ENCODE results near the gene ADNP2.

The ADNP2 gene

DNA sequence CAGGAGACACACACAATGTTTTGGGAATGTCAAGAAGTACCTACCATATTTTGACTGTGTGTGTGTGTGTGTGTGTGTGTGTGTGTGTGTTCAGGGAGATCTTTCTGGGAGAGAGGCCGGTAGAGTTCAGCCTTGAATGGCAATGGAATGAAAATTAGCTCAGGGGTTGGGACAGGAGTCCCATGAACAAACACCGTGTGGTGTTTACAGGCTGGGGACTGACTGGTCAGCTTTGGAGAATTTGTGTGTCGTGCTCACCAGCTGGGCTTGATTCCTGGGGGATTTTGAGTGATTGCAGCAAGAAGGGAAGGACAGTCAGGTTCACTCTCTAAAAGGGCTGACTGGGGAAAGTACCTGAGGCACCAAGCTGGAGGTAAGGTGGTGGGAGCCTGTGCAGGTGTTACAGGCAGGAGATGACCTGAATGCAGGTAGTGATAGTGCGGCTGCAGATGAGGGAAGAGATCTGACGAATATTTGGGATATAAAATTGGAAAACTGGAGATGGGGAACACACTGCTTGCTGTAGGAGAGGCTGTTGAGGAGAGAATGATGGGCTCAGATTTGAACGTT lies 2.5 kb upstream of the ADNP2 start:
- no peak for DNase-seq

DNA sequence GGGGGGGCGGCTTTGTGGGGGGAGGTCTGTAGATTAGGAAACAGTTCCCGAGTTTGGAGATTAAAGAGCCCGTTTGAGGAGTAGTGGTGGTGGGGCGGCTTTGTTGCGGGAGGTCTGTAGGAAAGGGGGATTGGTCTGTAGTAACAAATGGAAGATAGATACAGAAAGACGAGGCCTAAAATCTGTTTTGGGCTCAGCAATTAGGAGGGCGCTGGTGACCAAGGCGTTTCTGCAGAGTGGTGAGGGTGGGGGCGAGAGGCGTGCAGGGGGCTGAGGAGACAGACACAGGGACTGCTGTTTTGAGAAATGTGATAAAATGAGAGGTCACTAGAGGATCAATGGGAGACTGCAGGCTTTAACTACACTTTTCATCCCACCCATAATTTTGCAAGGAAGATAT lies 1.6 kb upstream of the ADNP2 start:
- no peak for DNase-seq

DNA sequence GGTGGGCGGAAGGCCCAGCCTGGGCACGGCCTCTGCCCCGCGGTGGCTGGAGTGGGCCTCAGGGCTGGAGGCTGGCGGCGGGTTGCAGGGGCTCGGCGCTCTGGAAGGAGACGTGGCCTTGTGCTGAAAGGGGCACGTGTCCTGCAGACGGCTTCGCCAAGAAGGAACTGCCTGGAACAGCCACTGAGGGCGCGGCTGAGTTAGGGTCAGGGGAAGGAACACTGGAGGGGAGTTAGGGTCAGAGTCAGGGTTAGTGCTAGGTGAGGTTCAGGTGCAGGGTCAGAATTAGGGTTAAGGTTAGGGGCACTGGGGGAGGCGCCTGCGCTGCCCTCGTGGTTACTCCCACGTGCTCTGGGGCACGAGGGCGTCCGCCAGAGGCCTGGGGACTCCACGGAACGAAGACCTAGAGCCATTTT lies 933 bp upstream of the ADNP2 start:
- DNase-seq: no peak

DNA sequence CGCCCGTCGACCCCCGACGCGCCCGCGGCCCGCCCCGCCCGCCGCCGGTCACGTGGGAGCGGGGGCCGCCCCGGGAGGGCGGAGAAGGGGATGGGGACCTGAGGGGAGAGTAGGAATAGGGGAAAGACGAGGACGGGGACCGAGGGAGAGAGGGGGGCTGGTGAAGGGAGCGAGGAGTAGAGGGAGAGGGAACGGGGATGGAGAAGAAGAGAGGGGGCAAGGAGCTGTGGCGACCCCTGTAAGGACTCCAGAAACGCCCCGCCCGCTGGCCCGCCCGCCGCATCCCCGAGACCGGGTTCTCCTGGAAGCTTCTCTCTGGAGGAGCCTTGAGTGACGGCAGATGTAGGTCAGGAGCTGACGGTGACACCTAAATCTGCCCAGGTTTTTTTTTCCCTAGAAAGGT lies 615 bp downstream of the ADNP2 start:
- no peak for DNase-seq

DNA sequence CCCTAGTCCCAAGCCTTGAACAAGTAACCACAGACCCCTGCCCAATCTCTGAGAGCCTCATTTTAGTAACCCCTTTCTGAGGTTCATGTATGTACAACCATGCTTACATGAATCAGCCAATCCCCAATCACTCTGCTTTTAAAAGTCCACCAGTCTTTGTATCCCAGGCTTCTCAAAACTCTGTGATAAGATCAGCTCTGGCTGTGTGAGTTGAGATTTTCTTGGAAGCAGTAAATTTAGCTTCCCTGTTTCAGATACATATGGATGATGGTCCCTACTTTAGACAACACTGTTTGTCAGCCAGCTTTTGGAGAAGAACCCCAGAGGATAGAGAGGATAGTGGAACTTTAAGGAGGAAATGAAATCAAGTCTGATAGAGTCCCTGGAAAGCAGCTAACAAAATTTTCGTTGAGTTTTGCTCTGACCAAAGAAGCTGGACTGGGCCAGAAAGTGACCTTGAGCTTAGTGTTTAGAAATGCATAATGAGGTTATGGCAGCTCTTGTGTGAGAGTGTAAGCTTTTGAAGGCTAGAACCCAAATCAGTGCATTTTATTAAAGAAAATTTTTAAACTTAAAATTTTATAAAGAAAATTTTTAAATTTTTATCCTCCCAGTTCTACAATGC lies 3.7 kb downstream of the ADNP2 start:
- DNase-seq: no peak

DNA sequence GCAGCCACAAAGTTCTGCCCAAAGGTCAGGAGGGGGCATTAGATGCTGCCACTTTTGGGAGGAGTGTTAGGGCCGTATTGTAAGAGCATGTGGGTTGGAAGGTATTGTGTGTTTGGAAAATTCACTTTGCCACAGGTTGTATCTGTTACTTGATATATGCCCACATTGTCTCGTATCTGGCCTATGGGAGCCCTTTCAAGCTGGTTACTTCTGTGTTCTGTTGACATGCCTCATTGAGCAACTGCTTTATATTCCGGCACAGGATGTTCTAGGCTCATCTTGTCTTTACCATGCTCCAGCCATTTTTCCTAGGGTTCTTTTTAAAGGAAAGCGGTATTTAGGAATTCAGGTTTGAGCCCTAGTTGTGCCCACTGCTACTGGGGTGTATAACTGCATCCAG lies 6.0 kb downstream of the ADNP2 start:
- DNase-seq: no peak

DNA sequence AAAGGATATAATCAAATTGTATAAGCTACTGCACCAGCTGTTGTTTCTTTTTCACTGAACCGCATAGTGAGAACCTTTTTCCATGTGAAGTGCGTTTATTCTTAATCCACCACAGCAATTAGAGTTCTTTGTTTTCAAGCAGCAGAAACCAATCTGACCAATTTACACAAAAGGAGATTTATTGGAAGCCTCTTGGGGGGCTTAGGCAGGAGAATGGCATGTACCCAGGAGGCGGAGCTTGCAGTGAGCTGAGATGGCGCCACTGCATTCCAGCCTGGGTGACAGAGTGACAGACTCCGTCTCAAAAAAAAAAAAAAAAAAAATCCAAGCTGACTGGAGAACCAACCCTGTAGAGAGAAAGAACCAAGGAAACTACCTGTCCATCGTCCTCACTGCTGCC lies 10.0 kb downstream of the ADNP2 start:
- DNase-seq: no peak

DNA sequence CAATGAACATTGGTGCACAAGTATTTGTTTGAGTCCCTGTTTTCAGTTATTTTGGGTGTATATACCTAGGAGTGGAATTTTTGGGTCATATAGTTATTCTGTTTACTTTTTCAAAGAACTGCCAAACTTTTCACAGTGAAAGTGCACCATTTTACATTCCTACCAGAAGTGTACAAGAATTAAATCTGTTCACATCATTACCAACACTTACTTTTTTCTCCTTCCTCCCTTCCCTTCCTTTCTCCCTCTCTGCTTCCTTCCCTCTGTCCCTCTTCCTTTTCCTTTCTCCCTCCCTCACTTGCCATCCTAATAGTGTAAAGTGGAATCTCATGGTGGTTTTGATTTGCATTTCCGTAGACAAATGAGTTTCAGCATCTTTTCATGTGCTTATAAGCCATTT lies 11.9 kb downstream of the ADNP2 start:
- no peak for DNase-seq

DNA sequence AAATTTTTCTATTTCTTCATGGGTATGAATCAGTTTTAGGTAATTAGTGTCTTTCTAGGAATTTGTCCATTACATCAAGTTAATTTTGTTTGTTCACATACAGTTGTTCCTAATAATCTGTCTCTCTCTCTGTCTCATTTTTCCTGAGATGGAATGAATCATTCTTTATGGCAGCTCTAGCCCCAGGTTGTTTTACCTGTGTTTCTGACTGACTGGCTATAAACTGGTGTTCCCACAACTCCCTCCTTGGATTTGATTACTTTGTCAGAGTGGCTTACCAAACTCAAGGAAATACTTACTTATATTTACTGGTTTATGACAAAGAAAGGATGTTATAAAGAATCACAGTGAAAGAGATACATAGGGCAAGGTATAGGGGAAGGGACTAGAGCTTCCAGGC lies 15.1 kb downstream of the ADNP2 start:
- DNase-seq: no peak

DNA sequence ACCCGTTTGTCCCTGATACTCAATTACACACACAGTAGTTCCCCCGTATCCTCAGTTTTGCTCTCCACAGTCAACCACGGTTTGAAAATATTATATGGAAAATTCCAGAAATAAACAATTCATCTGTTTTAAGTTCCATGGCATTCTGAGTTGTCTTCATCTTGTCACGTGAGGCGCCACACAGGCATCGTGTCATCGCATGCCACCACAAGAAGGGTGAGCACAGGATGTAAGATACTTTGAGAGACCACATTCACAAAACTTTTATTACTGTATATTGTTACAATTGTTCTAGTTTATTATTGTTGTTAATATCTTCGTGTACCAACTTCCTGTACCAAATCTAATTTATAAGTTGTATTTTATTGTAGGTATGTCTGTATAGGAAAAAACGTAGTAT lies 17.7 kb downstream of the ADNP2 start:
- no peak for DNase-seq

DNA sequence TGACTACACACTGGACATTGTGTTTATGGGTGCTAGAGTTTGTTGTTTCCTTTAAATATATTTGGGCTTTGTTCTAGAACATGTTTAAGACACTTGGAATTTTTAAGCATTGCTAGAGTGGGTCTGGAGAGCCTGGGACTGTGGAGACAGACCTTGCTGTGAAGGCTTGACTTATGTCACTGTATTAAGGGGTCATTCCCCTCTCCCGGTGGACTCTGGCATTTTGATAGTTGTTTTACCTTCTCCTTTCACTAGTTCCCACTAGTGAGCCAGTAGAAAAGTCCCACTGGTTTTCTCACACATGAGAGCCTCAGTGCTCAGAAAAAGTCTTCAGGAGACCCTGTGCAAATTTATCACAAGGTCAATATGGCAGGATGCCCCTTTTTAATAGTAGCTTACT lies 18.6 kb downstream of the ADNP2 start:
- DNase-seq: no peak

DNA sequence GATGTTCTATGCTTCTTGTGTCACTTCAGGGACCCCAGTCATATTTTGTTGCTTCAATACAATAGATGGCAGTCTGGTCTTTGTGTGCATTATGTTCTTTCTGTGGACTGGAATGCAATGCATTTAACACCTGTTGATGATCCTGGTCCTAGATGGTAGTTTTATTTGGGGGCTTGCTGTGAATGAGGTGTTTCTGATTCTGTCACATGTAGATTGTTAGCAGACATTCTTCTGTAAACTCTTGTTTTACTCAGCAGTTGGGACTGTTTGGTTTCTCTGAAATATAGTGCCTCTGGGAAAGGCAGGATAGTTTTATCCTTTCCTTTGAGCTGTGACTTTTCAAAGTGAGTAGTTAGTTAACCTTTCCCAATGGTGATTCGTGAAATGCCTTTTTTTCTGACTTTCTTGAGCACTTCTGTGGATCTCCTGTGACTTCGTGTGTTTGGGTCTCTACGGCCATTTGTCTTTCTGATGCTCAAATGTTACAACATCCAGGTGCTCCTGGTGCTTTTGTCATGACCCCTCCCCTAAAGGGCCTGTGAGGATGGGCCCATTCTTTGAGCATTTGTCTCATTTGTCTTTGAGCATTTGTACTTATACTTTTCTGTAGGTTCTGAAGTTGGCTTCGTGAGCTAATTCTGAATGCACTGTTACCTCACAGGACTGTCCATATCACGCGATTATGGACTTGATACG lies 20.8 kb downstream of the ADNP2 start:
- no peak for DNase-seq

DNA sequence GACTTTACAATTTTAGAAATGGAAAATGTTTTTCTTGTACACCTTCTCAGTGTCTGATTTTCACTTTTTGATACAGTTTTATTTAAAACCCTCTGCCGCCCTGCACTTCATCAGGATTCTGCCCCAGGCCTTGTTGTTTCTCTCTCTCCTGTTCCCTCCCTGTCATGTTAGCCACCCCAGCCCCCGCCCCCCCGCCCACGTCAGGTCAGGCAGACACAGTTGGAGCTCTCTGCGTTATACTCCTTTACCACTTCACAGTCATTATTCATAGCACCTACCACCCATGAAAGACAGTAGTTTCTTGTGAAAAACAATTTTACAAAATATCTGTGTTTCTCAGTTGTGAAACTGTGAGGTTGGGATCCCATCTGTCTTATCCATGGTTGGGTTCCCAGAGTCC lies 21.5 kb downstream of the ADNP2 start:
- DNase-seq: no peak

DNA sequence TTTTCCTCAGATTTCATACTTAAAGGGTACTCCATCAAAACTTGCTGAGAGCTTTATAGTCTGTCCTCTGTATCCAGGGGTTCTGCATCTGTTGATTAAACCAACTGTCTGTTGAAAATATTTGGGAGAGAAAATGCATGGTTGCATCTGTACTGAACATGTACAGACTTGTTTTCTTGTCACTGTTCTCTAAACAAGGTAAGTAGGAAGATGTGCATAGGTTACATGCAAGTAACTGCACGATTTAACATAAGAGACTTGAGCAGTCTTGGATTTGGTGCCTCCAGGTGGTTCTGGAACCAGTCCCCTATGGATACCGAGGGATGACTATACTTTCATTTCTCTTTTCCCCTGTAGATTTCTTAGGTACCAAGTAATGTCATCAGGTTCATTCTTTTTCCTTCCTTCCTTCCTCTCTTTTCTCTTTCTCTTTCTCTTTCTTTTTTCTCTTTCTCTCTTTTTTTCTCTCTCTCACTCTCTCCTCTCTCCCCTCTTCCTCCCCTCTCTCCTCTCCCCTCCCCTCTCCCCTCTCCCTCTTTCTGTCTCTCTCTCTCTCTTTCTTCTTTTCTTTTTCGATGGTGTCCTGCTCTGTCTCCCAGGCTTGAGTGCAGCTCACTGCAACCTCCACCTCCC lies 23.2 kb downstream of the ADNP2 start:
- no peak for DNase-seq

DNA sequence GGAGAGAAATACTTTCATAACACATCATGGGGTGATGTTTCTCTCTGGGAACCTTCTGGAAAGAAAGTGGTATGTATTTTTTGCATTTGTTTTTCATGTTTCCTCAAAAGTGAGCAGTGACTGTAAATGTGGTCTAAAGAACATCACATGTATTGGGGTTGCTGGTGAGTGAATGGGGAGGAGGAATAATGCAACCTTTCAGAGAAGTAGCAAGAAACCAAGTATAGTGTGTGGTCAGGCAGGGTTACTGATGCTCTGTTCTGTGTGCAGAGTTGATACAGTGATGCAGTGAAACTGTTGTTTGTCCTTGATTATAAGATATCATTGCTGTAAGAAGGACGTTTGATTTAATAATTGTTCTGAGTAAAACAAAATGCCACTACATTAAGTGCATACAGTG lies 24.1 kb downstream of the ADNP2 start:
- DNase-seq: no peak

DNA sequence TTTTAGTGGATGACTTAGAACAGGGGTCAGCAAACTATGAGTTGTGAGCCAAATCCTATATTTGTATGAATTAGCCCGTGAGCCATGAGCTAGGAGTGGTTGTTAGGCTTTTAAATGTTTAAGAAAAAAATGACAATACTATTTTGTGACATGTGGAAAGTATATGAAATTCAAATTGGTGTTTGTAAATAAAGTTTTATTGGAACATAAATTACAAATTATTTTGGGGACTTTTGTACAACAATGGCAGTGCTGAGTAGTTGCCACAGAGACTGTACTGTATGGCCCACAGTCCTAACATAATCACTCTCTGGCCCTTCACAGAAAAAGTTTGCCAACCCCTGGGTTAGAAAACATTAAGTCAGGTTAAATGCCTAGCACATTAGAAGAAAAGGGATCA lies 26.1 kb downstream of the ADNP2 start:
- no peak for DNase-seq

DNA sequence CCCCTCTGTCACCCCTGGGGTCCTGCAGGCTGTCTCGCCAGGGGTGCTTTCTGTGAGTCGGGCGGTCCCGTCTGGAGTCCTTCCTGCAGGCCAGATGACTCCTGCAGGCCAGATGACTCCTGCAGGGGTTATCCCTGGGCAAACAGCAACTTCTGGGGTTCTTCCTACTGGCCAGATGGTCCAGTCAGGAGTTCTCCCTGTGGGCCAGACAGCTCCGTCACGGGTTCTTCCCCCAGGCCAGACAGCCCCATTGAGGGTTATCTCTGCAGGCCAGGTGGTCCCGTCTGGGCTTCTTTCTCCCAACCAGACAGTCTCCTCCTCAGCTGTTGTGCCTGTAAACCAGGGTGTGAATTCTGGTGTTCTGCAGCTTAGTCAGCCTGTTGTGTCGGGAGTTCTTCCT lies 27.6 kb downstream of the ADNP2 start:
- DNase-seq: no peak

DNA sequence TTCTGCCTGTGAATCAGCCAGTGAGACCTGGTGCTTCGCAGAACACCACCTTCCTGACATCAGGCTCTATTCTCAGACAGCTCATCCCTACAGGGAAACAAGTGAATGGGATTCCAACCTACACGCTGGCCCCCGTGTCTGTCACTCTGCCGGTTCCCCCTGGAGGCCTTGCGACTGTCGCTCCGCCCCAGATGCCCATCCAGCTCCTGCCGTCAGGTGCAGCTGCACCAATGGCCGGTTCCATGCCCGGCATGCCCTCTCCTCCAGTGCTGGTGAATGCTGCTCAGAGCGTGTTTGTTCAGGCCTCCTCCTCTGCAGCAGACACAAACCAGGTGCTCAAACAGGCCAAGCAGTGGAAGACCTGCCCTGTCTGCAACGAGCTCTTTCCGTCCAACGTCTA lies 28.1 kb downstream of the ADNP2 start:
- DNase-seq: no peak

DNA sequence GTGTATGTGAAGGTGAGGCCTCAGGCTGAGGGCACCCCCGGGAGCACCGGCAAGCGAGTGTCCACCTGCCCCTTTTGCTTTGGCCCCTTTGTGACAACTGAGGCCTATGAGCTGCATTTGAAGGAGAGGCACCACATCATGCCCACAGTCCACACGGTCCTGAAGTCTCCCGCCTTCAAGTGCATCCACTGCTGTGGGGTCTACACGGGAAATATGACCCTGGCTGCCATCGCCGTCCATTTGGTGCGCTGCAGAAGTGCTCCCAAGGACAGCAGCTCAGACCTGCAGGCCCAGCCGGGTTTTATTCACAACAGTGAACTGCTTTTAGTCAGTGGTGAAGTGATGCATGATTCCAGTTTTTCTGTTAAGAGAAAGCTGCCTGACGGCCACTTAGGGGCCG lies 28.9 kb downstream of the ADNP2 start:
- DNase-seq: no peak

DNA sequence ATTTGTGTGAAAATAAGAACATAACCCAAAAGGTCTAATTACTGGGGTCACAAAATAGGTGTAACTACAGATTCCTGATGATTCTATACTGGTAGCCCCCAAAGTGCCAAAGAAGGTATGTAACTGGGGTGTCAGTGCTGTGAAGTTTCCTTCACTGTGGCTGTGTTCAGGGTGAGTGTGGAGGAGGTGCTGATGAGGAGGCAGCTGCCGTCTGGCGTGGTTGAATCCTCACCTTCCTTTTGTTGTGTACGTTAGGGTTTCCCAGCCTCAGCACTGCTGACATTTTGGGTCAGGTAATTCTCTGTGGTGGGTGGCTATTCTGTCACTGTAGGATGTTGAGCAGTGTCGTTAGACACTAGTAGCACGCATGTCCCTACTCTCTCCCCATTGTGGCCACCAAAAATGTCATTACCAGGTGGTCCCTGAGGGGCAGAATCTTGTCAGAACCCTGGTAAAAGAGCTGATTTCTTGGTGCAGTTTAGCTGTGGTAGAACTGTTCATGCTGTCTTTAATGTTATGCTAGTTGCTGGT lies 31.5 kb downstream of the ADNP2 start:
- no peak for DNase-seq

DNA sequence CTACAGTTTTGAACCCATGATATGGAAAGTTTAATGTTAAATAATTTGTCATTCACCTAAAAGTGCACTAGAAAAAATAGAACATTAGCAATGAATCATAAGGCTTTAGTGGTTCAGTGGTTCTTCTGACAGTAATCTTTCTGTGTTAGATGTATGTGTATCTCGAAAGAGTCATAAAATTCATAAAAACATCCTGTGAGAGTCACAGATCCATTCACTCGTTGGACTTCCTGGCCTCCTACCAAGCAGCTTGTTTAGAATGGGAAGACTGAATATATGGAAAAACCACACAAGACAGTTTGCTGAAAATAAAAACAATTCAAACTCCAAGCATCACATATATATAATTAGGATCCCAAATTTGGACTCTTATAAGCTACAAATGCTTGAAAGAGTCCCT lies 34.8 kb downstream of the ADNP2 start:
- DNase-seq: no peak

DNA sequence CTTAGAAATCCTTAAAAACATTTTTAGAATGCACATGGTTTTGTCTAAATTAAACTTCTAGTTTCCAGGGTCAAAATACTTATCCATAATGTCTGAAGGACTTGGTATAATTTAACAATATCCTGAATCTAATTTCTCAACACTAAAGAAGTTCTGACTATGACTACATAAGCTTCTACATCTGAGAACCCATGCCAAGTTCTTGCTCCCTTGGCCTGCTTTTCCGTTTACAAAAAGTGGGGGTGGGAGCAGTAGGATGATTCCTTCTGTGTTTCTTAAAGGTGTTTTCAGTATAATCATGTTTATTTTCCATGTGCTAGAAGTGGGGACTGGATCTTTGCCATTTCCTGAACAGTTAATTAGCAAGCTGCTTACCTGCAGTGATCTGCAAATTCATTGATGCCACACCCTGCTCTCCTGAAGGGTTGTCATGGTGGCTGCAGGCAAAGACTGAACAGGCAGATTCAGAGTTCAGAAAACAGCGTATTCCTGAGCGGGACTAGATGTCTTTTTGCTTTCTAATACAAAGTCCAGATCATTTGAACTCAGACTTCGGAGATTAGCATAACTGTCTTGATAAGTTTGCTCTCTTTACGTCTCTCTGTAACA lies 36.2 kb downstream of the ADNP2 start:
- no peak for DNase-seq

DNA sequence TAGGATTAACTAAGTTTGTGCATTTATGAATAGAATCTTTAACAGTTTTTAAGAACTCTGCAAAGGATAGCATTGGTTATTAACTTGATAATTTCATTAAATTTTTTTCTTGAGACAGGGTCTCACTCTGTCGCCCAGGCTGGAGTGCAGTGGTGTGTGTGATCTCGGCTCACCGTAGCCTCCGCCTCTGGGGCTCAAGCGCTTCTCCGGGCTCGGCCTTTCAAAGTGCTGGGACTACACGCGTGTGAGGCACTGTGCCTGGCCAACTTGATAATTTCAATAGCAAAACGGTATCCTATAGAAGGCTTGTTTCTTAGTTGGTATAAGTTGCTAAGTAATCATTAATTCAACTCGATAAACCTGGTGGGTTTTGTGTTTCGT lies 38.0 kb downstream of the ADNP2 start:
- DNase-seq: no peak
